Activated CD4-positive, alpha-beta T cell treated with anti-CD3 and anti-CD28 coated beads, Interleukin-2, amount 50 U/mL, for 4 hours (primary cell): ENCODE results near the gene SCPEP1.

ENCODE experiments used
- DNase-seq, 2 experiments: peaks; one replicate each; pipeline ENCODE4 v3.0.0-alpha.2; 2020

Gene SCPEP1

GRCh38 chr17:57044976-57045867 lies 67.3 kb downstream of the SCPEP1 start:
- no peak for DNase-seq

DNA sequence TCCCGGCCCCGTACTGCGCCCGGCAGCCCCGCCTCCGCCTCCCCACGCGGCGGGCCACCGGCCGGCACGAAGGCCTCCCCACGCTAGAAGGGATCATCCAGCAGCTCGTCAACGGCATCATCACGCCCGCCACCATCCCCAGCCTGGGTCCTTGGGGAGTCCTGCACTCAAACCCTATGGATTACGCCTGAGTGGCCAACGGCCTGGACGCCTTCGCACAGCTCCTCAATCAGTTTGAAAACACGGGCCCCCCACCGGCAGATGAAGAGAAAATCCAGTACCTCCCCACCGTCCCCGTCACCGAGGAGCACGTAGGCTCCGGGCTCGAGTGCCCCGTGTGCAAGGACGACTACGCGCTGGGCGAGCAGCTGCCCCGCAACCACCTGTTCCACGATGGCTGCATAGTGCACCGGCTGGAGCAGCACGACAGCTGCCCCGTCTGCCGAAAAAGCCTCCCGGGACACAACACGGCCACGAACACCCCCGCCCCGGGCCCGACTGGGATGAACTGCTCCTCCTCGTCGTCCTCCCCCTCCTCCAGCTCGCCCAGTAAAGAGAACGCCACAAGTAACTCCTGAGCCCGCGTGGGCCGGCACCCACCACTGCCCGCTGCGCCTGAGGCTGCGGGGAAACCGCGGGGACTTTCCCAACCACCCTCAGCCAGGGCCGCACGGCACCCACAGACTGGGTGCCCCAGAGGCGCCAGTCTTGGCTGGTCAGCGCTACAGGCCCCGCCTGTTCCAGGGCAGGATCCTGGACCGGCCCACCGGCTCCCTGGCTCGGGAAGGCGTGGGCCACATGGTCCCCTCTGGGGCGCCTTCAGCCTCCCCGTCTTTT lies 68.2 kb downstream of the SCPEP1 start:
- peak; percentile 8 to 12 for DNase-seq

DNA sequence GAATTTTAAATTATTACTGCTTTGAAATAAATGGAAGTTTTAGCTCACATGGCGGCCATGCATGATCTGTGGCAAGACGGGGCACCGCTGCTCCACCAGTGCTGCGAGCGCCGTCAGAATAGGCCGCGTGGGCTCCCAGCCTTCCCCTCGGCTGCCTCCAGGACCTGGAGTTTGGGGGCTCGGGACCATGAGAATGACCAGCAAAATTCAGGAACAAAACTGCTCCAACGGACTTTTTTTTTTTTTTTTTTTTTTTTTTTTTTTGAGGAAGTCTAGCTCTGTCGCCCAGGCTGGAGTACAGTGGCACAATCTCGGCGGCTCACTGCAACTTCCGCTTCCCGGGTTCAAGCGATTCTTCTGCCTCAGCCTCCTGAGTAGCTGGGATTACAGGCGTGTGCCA lies 68.8 kb downstream of the SCPEP1 start:
- no peak for DNase-seq

DNA sequence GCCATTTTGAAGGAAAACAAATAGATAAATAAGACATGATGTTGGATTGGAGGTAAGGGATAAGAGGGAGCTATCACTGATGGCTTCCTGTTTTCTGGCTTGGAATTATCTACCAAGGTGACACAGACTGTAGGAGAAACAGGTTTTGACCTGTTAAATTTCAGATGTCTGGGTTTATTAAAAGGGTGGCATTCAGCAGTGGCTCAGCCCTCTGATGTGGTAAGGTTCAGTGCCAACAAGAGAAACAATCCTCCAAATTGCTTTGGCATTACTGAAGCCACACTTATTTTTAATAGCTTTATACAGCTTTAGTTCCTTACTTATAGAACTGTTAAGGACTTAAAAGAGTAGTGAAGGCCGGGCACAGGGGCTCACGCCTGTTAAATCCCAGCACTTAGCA lies 70.2 kb downstream of the SCPEP1 start:
- DNase-seq = no peak

GRCh38 chr17:57050306-57050705 lies 72.4 kb downstream of the SCPEP1 start:
- DNase-seq = no peak

- no peak for DNase-seq
Observed at GRCh38 chr17:57051886-57052361, 74.0 kb downstream of the SCPEP1 start.
